Breast epithelium (tissue), 4 donors: ENCODE results near the gene NCKAP5. TPM values are rescaled to one million over a fixed set of nuclear protein-coding genes. Genes with fewer than 3 reads are reported as not detected.

Experiments
- DNase-seq, 2 donors: peaks; one replicate each; pipeline ENCODE4 v3.0.0-alpha.2; 2019; ENCODE audit warnings: low spot score in 2 of 2
- H3K27ac ChIP-seq, 2 donors: fragments of 200-600 bp; sonication (generic) in 1 of 2; one replicate each; pipeline ENCODE4 v1.5.1; 2016 to 2019; ENCODE audit warnings: mild to moderate bottlenecking in 1 of 2
- H3K27me3 ChIP-seq, 2 donors: fragments of 200-600 bp; sonication (generic) in 1 of 2; one replicate each; pipeline versions ENCODE4 v1.5.1 to v1.6.0; 2017 to 2019; ENCODE audit warnings: control low read depth in 1 of 2, mild to moderate bottlenecking in 1 of 2
- H3K36me3 ChIP-seq: fragments of 200-600 bp; one replicate; pipeline ENCODE4 v1.5.1; 2019
- H3K4me1 ChIP-seq, 2 donors: fragments of 200-600 bp; sonication (generic); one replicate each; pipeline ENCODE4 v1.5.1; 2016 to 2019; ENCODE audit warnings: control low read depth in 1 of 2
- H3K4me3 ChIP-seq, 3 donors: fragments of 200-600 bp; sonication (generic); 1 replicate in 2 of 3; 2 replicates in 1 of 3; pipeline ENCODE4 v1.5.1; 2016 to 2019; ENCODE audit warnings: mild to moderate bottlenecking in 3 of 3, moderate library complexity in 2 of 3
- H3K9me3 ChIP-seq, 2 donors: fragments of 200-600 bp; sonication (generic) in 1 of 2; one replicate each; pipeline ENCODE4 v1.5.1; 2016 to 2019; ENCODE audit warnings: control low read depth in 1 of 2
- CTCF ChIP-seq, 3 donors: fragments of 450-650 bp; IDR thresholded peaks; one replicate each; pipeline ENCODE4 v1.5.1; 2016 to 2017; ENCODE audit warnings: antibody characterized with exemption in 3 of 3, mild to moderate bottlenecking in 3 of 3, moderate library complexity in 3 of 3
- POLR2A ChIP-seq: fragments of 450-650 bp; IDR thresholded peaks from one replicate; pipeline ENCODE4 v1.6.1; 2016; ENCODE audit warnings: antibody characterized with exemption, mild to moderate bottlenecking, moderate library complexity
- POLR2AphosphoS5 ChIP-seq, 3 donors: sonication (generic); formaldehyde crosslinking; IDR thresholded peaks; one replicate each; pipeline ENCODE4 v1.6.1; 2017; ENCODE audit warnings: antibody characterized with exemption in 3 of 3
- intact Hi-C: fragments of 100-400 bp; cut with DNase I; formaldehyde crosslinking; loops from one replicate; pipeline ENCODE4 v1.15.1; 2023; ENCODE audit warnings: low total_unique reads
- total RNA-seq, 3 donors: library from RNA; depleted of rRNA; stranded (reverse); fragments of >200 nt; gene quantifications; one replicate each; pipeline ENCODE4 v1.1.0, GENCODE V29; 2016

The NCKAP5 gene
- total RNA-seq, 3 donors from 2014 or later = 1.1 to 10.5 (median 6.1) TPM

GRCh38 chr2:133223226-133223625, 345.0 kb downstream of the NCKAP5 start:
- TF ChIP-seq POLR2A (no peak), POLR2AphosphoS5 (IDR thresholded peaks at IDR 0.05) (no peak), CTCF (IDR thresholded peaks at IDR 0.05) (no peak)
- no peak for DNase-seq
- Histone ChIP-seq H3K4me3 (no peak overlapping the region), H3K27ac (no peak overlapping the region), H3K9me3 (no peaks in the 10 kb centered on the region), H3K36me3 (no peaks in the 10 kb centered on the region), H3K27me3 (no peaks in the 10 kb centered on the region), H3K4me1 (no peaks in the 10 kb centered on the region)
- intact Hi-C loops = no loop called here

GRCh38 chr2:133221398-133221797, 346.9 kb downstream of the NCKAP5 start:
- Histone ChIP-seq H3K36me3 (no peaks in the 10 kb centered on the region), H3K9me3 (no peaks in the 10 kb centered on the region), H3K4me1 (no peaks in the 10 kb centered on the region), H3K27ac (no peak overlapping the region), H3K4me3 (no peak overlapping the region), H3K27me3 (no peaks in the 10 kb centered on the region)
- TF ChIP-seq CTCF (IDR thresholded peaks at IDR 0.05) = no peak
- no peak for TF ChIP-seq POLR2A
- TF ChIP-seq POLR2AphosphoS5 (IDR thresholded peaks at IDR 0.05) = no peak
- intact Hi-C loops = no loop called here
- DNase-seq = no peak

GRCh38 chr2:133218204-133218603, 350.1 kb downstream of the NCKAP5 start:
- no peaks in the 10 kb centered on the region for H3K36me3 ChIP-seq
- H3K27ac ChIP-seq = no peak overlapping the region
- no peak overlapping the region for H3K4me3 ChIP-seq
- TF ChIP-seq POLR2AphosphoS5 (IDR thresholded peaks at IDR 0.05) (no peak), POLR2A (no peak), CTCF (IDR thresholded peaks at IDR 0.05) (no peak)
- no peak for DNase-seq
- H3K9me3 ChIP-seq = no peaks in the 10 kb centered on the region
- intact Hi-C loops = no loop called here
- H3K4me1 ChIP-seq = no peaks in the 10 kb centered on the region
- H3K27me3 ChIP-seq = no peaks in the 10 kb centered on the region

- no peaks in the 10 kb centered on the region for H3K36me3 ChIP-seq
- intact Hi-C loops = no loop called here
- TF ChIP-seq POLR2A = no peak
- no peak for TF ChIP-seq CTCF (IDR thresholded peaks at IDR 0.05)
- no peak for TF ChIP-seq POLR2AphosphoS5 (IDR thresholded peaks at IDR 0.05)
- no peaks in the 10 kb centered on the region for H3K4me1 ChIP-seq
- H3K4me3 ChIP-seq = no peak overlapping the region
- H3K27ac ChIP-seq = no peak overlapping the region
- H3K9me3 ChIP-seq = no peaks in the 10 kb centered on the region
- H3K27me3 ChIP-seq = no peaks in the 10 kb centered on the region
- DNase-seq = no peak
These were observed 352.8 kb downstream of the NCKAP5 start for GRCh38 chr2:133215477-133215876.

GRCh38 chr2:133213651-133214050, 354.6 kb downstream of the NCKAP5 start:
- no peaks in the 10 kb centered on the region for H3K9me3 ChIP-seq
- intact Hi-C loops = no loop called here
- H3K27ac ChIP-seq = no peak overlapping the region
- no peak overlapping the region for H3K4me3 ChIP-seq
- TF ChIP-seq POLR2A (no peak), CTCF (IDR thresholded peaks at IDR 0.05) (no peak), POLR2AphosphoS5 (IDR thresholded peaks at IDR 0.05) (no peak)
- no peaks in the 10 kb centered on the region for H3K27me3 ChIP-seq
- no peaks in the 10 kb centered on the region for H3K4me1 ChIP-seq
- DNase-seq = no peak
- H3K36me3 ChIP-seq = no peaks in the 10 kb centered on the region
